Endothelial cell of umbilical vein (primary cell): ENCODE results near the gene LHX2. TPM values are rescaled to one million over a fixed set of nuclear protein-coding genes. Genes with fewer than 3 reads are reported as not detected.

Experiments used
- BruUV-seq: library from RNA; stranded (reverse); fragments of 400-500 nt; replicated peaks from 2 replicates; lab custom pipeline; 2021; lab: Mats Ljungman, UMichigan
- CTCF ChIA-PET: fragments of 300-600, 350-600 bp; sonication (Branson Sonifier 250); formaldehyde crosslinking; loops from one replicate; lab custom pipeline; 2021; ENCODE audit warnings: antibody characterized with exemption, inconsistent platforms; lab: Charles Lee
- POLR2A ChIA-PET: fragments of 300-600, 350-600 bp; sonication (Branson Sonifier 250); formaldehyde crosslinking; loops from one replicate; lab custom pipeline; 2021; ENCODE audit warnings: antibody characterized with exemption, inconsistent platforms; lab: Charles Lee
- DNase-seq: peaks from one replicate; pipeline ENCODE4 v3.0.0-alpha.2; 2011; ENCODE audit warnings: low read depth, low spot score
- FAIRE-seq: peaks from 2 replicates; lab custom pipeline; 2011; peaks lifted over from hg19 to GRCh38; lab: Jason Lieb, UNC
- H2AFZ ChIP-seq: 2 replicates; pipeline ENCODE4 v1.6.0; 2012; ENCODE audit warnings: low read depth, low read length, control low read depth, inconsistent platforms
- H3K27ac ChIP-seq: 2 replicates; pipeline ENCODE4 v1.5.1; 2011; ENCODE audit warnings: low read depth, mild to moderate bottlenecking, control low read depth, low read length, moderate library complexity; ENCODE audit not compliant: insufficient read depth
- H3K27me3 ChIP-seq, 2 experiments: 2 replicates each; pipeline versions ENCODE4 v1.6.0 to v1.6.1; 2011; ENCODE audit warnings: low read length in 2 of 2, mixed read lengths in 1 of 2; ENCODE audit not compliant: control insufficient read depth in 2 of 2, insufficient read depth in 2 of 2
- H3K36me3 ChIP-seq, 2 experiments: 2 replicates in 1 of 2; 3 replicates in 1 of 2; pipeline ENCODE4 v1.5.1; 2011; ENCODE audit warnings: low read length in 2 of 2, mild to moderate bottlenecking in 1 of 2, moderate library complexity in 1 of 2; ENCODE audit not compliant: control insufficient read depth in 2 of 2, insufficient read depth in 2 of 2; ENCODE audit errors: extremely low read depth in 1 of 2
- H3K4me1 ChIP-seq: 3 replicates; pipeline ENCODE4 v1.5.1; 2011; ENCODE audit warnings: mild to moderate bottlenecking, low read length; ENCODE audit not compliant: control insufficient read depth, insufficient read depth; ENCODE audit errors: extremely low read depth
- H3K4me2 ChIP-seq: 2 replicates; pipeline ENCODE4 v1.6.1; 2011; ENCODE audit warnings: low read length, control low read depth, mixed read lengths; ENCODE audit not compliant: insufficient read depth
- H3K4me3 ChIP-seq, 3 experiments: fragments of 200-600 bp in 1 of 3; sonication (generic), shearing (Covaris generic) in 1 of 3; replicated peaks in 1 of 3; 2 replicates each; pipeline ENCODE4 v1.5.1; 2011 to 2016; ENCODE audit warnings: control low read depth in 3 of 3, low read length in 3 of 3, mild to moderate bottlenecking in 2 of 3, inconsistent platforms in 1 of 3, low read depth in 1 of 3, moderate library complexity in 1 of 3; ENCODE audit not compliant: insufficient read depth in 1 of 3
- H3K79me2 ChIP-seq: 2 replicates; pipeline ENCODE4 v1.6.0; 2012; ENCODE audit warnings: low read length, inconsistent platforms; ENCODE audit not compliant: control insufficient read depth, insufficient read depth
- H3K9ac ChIP-seq: replicated peaks from 2 replicates; pipeline ENCODE3; 2011; ENCODE audit warnings: low read length, control low read depth; ENCODE audit not compliant: insufficient read depth; ENCODE audit errors: extremely low read depth
- H3K9me1 ChIP-seq: replicated peaks from 3 replicates; pipeline ENCODE4 v1.6.0; 2011; ENCODE audit warnings: mild to moderate bottlenecking, low read length; ENCODE audit not compliant: control insufficient read depth, insufficient read depth; ENCODE audit errors: extremely low read depth
- H3K9me3 ChIP-seq: replicated peaks from 2 replicates; pipeline ENCODE4 v1.5.1; 2012; ENCODE audit warnings: low read length, inconsistent platforms; ENCODE audit not compliant: control insufficient read depth, insufficient read depth
- H4K20me1 ChIP-seq: replicated peaks from 2 replicates; pipeline ENCODE3; 2011; ENCODE audit warnings: mild to moderate bottlenecking, low read length; ENCODE audit not compliant: control insufficient read depth, insufficient read depth; ENCODE audit errors: extremely low read depth
- CTCF ChIP-seq, 2 donors: IDR thresholded peaks; 1 replicate in 1 of 2; 2 replicates in 1 of 2; pipeline ENCODE4 v1.5.1; 2011; ENCODE audit warnings: low read length in 2 of 2, mild to moderate bottlenecking in 2 of 2, moderate library complexity in 2 of 2, control low read depth in 1 of 2, inconsistent platforms in 1 of 2, low read depth in 1 of 2; ENCODE audit not compliant: insufficient read depth in 1 of 2; ENCODE audit errors: extremely low read depth in 1 of 2
- EZH2 ChIP-seq: IDR thresholded peaks from 2 replicates; pipeline ENCODE4 v1.6.1; 2012; ENCODE audit warnings: borderline replicate concordance, low read depth, mild to moderate bottlenecking, moderate library complexity, low read length, inconsistent platforms; ENCODE audit not compliant: severe bottlenecking
- GATA2 ChIP-seq: IDR thresholded peaks from 2 replicates; pipeline ENCODE4 v1.7.0; 2011; ENCODE audit warnings: low read depth, mild to moderate bottlenecking, moderate library complexity, mixed read lengths, low read length; ENCODE audit not compliant: insufficient read length, insufficient read depth
- MAX ChIP-seq: IDR thresholded peaks from 2 replicates; pipeline ENCODE4 v1.6.1; 2011; ENCODE audit not compliant: insufficient read depth, insufficient read length
- MYC ChIP-seq: IDR thresholded peaks from one replicate; pipeline ENCODE4 v1.6.1; 2011; ENCODE audit warnings: mild to moderate bottlenecking, low read depth, low read length
- POLR2A ChIP-seq: IDR thresholded peaks from 2 replicates; pipeline ENCODE4 v1.6.1; 2012; ENCODE audit warnings: low read depth, mild to moderate bottlenecking, control low read depth, low read length
- dilution Hi-C: fragments of 300-500 bp; cut with MboI; formaldehyde crosslinking; loops from one replicate; pipeline ENCODE4 v1.15.0; 2019; ENCODE audit warnings: low sequenced_read_pairs; ENCODE audit not compliant: extremely low pct_ligation_motif_present
- intact Hi-C: fragments of 100-400 bp; cut with micrococcal nuclease; formaldehyde crosslinking; loops from one replicate; pipeline ENCODE4 v1.10.0; 2022
- polyA plus RNA-seq, 4 experiments: library from polyadenylated mRNA; depleted of rRNA in 3 of 4; stranded (reverse) in 3 of 4; unstranded in 1 of 4; fragments of >200 nt; gene quantifications; 2 replicates each; pipeline versions ENCODE4 v1.2.1 to v1.2.3, GENCODE V29; 2011 to 2012; ENCODE audit warnings: missing spikeins in 1 of 4
- total RNA-seq: library from RNA; stranded (reverse); gene quantifications from 2 replicates; pipeline ENCODE4 v1.2.3, GENCODE V29; 2021

Gene LHX2
- total and polyA plus RNA-seq, 2 donors (not counting 3 experiments of a cell fraction or from before 2014, with no cell fraction given): not detected

GRCh38 chr9:124000784-124001457 is 10.6 kb upstream of the LHX2 start:
- H3K27me3 ChIP-seq: peaks cover 89 to 93% of the 10 kb centered on the region in 2 experiments
- H3K4me1 ChIP-seq: peaks cover 3% of the 10 kb centered on the region
- peaks cover 2% of the 10 kb centered on the region for H4K20me1 ChIP-seq
- TF ChIP-seq EZH2 (peak; percentile 86), POLR2A (no peak), CTCF (IDR thresholded peaks at IDR 0.05; ENCODE audit: extremely low read depth in 1 of 2, insufficient read depth in 1 of 2, low read depth in 1 of 2, low read length in 2 of 2) (no peak), GATA2 (no peak)
- POLR2A ChIA-PET: no interaction called here
- H3K79me2 ChIP-seq: no peaks in the 10 kb centered on the region
- no peak overlapping the region for H3K4me2 ChIP-seq
- no peaks in the 10 kb centered on the region for H3K9me1 ChIP-seq
- intact Hi-C loops: no loop called here
- CTCF ChIA-PET: no interaction called here
- H2AFZ ChIP-seq: no peak overlapping the region
- dilution Hi-C loops: no loop called here
- H3K4me3 ChIP-seq: no peak overlapping the region
- no peak overlapping the region for H3K9ac ChIP-seq
- FAIRE-seq: no peak
- H3K27ac ChIP-seq: no peak overlapping the region
- no TSS peak for BruUV-seq
- H3K9me3 ChIP-seq: no peaks in the 10 kb centered on the region
- DNase-seq: no peak
- H3K36me3 ChIP-seq: no peaks in the 10 kb centered on the region

- Histone ChIP-seq H3K4me2 (no peak overlapping the region), H3K27ac (no peak overlapping the region), H3K9me3 (no peaks in the 10 kb centered on the region), H3K4me1 (peaks cover 3% of the 10 kb centered on the region), H4K20me1 (peaks cover 2% of the 10 kb centered on the region), H3K36me3 (no peaks in the 10 kb centered on the region), H3K4me3 (no peak overlapping the region), H3K9ac (no peak overlapping the region), H3K9me1 (no peaks in the 10 kb centered on the region), H3K79me2 (no peaks in the 10 kb centered on the region), H3K27me3 (peaks cover 90 to 93% of the 10 kb centered on the region in 2 experiments), H2AFZ (no peak overlapping the region)
- FAIRE-seq (no peak), DNase-seq (no peak)
- CTCF ChIA-PET: no interaction called here
- POLR2A ChIA-PET: no interaction called here
- dilution Hi-C loops (no loop called here), intact Hi-C loops (no loop called here)
- no TSS peak for BruUV-seq
- TF ChIP-seq MAX (no peak), MYC (no peak), POLR2A (no peak), CTCF (IDR thresholded peaks at IDR 0.05; ENCODE audit: extremely low read depth in 1 of 2, insufficient read depth in 1 of 2, low read depth in 1 of 2, low read length in 2 of 2) (no peak)
These were observed 10.1 kb upstream of the LHX2 start for GRCh38 chr9:124001458-124001799.
